ENCODE measurements around the gene ZDHHC14.

ZDHHC14 gene

DNA sequence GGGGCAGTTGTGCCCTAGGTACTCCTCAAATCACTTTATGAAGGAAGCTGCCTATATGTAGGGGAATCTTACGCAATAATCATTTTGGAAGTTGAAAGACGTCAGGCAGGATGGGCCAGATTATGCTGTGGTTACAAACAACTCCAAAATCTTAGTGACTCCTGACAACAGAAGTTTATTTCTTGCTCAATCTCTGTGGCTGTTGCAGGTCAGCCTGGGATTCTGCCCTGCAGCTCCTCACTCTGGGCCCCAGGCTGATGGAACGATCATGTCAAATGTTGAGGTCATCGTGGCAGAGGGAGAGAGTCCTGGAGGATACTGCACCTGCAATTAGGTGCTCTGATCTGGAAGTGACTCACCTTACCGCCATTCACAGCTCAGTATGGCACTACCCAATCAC, 88.4 kb downstream of the ZDHHC14 start:
- Histone ChIP-seq H3K36me3 (ENCODE audit: control insufficient read depth in 2 of 2, insufficient read depth in 2 of 2, low read length in 2 of 2) (no peaks in the 10 kb centered on the region), H3K4me1 (ENCODE audit: control insufficient read depth in 2 of 2, insufficient read depth in 2 of 2, low read length in 2 of 2) (no peaks in the 10 kb centered on the region), H3K9ac (ENCODE audit: low read depth in 1 of 2, low read length in 2 of 2) (no peak overlapping the region), H3K27ac (ENCODE audit: low read depth in 2 of 2, low read length in 2 of 2) (no peak overlapping the region), H3K4me3 (ENCODE audit: low read length in 2 of 2) (no peak overlapping the region), H3K27me3 (ENCODE audit: control insufficient read depth in 2 of 2, insufficient read depth in 2 of 2, low read length in 2 of 2) (no peaks in the 10 kb centered on the region), H3K9me3 (ENCODE audit: control insufficient read depth in 2 of 2, low read length in 2 of 2) (no peaks in the 10 kb centered on the region)

DNA sequence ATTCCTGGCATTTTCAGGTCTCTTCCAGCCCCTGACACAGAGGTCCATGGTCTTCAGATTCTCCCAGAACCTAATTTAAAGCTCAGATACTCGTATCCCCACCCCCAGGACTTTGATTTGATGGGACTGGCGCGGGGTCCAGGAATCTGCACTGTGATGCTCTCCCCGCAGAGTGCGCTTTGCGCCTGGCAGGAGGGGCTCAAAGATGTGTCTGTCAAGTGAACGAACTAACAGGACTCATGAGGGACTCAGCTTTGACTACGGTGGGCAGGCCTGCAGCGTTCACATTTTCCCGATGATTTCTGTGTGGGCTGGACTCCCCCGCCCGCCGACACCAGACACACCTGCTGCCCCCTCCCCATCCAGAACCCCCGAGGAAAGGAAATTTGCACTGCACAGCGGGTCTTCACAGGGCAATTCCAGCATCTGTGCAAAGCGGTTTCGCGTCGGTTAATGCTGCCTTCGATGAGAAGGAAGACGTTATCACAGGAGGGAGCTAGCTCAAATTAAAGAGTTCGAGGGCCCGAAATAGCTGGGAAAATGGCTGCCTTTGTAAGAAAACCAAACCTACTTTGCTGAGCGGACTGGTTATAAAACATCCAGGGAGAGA, 90.2 kb downstream of the ZDHHC14 start:
- no peak overlapping the region for H3K4me3 ChIP-seq (ENCODE audit: low read length in 2 of 2)
- no peaks in the 10 kb centered on the region for H3K4me1 ChIP-seq (ENCODE audit: control insufficient read depth in 2 of 2, insufficient read depth in 2 of 2, low read length in 2 of 2)
- H3K9me3 ChIP-seq (ENCODE audit: control insufficient read depth in 2 of 2, low read length in 2 of 2), result no peaks in the 10 kb centered on the region

DNA sequence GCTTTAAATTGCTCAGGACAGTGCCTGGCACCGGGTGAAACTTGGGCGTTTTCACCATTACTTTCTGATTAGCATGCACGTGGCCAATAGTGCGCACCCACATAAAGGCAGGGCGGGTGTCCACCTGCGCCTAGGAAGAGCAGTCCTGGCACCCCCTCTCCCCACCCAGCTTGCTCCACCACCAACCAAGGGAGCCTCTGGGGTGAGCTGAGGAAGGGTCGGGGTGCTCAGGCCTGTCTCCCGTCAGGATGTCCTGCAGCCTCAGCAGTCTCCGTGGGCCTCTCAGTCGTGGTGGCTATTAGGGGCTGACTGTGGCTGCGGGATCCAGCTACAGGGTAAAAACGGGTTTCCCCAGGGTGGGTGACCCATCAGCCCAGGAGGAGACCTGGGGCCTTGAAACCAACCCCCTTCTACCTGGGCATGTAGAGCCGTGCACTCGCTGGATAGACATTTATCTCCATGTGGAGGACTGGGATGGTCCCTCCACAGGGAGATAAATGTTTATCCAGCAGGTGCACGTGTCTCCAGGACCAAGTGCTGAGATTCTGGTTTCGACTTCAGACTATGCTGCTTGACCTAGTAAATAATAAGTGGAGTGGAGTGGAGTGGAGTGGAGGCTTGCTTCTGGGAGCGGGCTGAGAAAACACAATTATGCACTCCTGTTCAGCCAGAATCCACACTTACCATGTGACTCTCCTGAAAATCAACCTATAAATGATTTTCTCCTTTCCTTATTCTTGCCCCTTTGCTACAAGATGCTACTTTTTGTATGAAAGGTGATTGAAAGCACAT, 91.1 kb downstream of the ZDHHC14 start:
- no peak overlapping the region for H3K27ac ChIP-seq (ENCODE audit: low read depth in 2 of 2, low read length in 2 of 2)
- no peaks in the 10 kb centered on the region for H3K4me1 ChIP-seq (ENCODE audit: control insufficient read depth in 2 of 2, insufficient read depth in 2 of 2, low read length in 2 of 2)
- no peaks in the 10 kb centered on the region for H3K27me3 ChIP-seq (ENCODE audit: control insufficient read depth in 2 of 2, insufficient read depth in 2 of 2, low read length in 2 of 2)
- no peaks in the 10 kb centered on the region for H3K9me3 ChIP-seq (ENCODE audit: control insufficient read depth in 2 of 2, low read length in 2 of 2)
- H3K4me3 ChIP-seq (ENCODE audit: low read length in 2 of 2), result no peak overlapping the region
- H3K9ac ChIP-seq (ENCODE audit: low read depth in 1 of 2, low read length in 2 of 2), result no peak overlapping the region
- no peaks in the 10 kb centered on the region for H3K36me3 ChIP-seq (ENCODE audit: control insufficient read depth in 2 of 2, insufficient read depth in 2 of 2, low read length in 2 of 2)

More for the DNA sequence above, 90.2 kb downstream of the ZDHHC14 start:
- no peaks in the 10 kb centered on the region for H3K36me3 ChIP-seq (ENCODE audit: control insufficient read depth in 2 of 2, insufficient read depth in 2 of 2, low read length in 2 of 2)
- H3K27ac ChIP-seq (ENCODE audit: low read depth in 2 of 2, low read length in 2 of 2), result no peak overlapping the region
- no peak overlapping the region for H3K9ac ChIP-seq (ENCODE audit: low read depth in 1 of 2, low read length in 2 of 2)
- H3K27me3 ChIP-seq (ENCODE audit: control insufficient read depth in 2 of 2, insufficient read depth in 2 of 2, low read length in 2 of 2), result no peaks in the 10 kb centered on the region

DNA sequence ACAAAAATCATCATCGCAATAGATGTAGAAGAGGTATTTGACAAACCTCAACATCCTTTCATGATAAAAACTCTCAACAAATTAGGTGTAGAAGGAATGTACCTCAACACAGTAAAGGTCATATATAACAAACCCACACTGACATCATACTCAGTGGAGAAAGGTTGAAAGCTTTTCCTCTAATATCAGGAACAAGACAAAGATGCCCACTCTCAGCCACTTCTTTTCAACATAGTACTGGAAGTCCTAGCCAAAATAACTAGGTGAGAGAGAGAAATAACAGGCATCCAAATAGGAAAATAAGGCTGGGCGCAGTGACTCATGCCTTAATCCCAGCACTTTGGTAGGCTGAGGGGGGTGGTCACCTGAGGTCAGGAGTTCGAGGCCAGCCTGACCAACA, 95.8 kb downstream of the ZDHHC14 start:
- H3K27me3 ChIP-seq (ENCODE audit: control insufficient read depth in 2 of 2, insufficient read depth in 2 of 2, low read length in 2 of 2), result no peaks in the 10 kb centered on the region
- no peaks in the 10 kb centered on the region for H3K9me3 ChIP-seq (ENCODE audit: control insufficient read depth in 2 of 2, low read length in 2 of 2)
- H3K27ac ChIP-seq (ENCODE audit: low read depth in 2 of 2, low read length in 2 of 2), result no peak overlapping the region
- H3K4me3 ChIP-seq (ENCODE audit: low read length in 2 of 2), result no peak overlapping the region
- no peak overlapping the region for H3K9ac ChIP-seq (ENCODE audit: low read depth in 1 of 2, low read length in 2 of 2)
- no peaks in the 10 kb centered on the region for H3K36me3 ChIP-seq (ENCODE audit: control insufficient read depth in 2 of 2, insufficient read depth in 2 of 2, low read length in 2 of 2)
- H3K4me1 ChIP-seq (ENCODE audit: control insufficient read depth in 2 of 2, insufficient read depth in 2 of 2, low read length in 2 of 2), result no peaks in the 10 kb centered on the region

DNA sequence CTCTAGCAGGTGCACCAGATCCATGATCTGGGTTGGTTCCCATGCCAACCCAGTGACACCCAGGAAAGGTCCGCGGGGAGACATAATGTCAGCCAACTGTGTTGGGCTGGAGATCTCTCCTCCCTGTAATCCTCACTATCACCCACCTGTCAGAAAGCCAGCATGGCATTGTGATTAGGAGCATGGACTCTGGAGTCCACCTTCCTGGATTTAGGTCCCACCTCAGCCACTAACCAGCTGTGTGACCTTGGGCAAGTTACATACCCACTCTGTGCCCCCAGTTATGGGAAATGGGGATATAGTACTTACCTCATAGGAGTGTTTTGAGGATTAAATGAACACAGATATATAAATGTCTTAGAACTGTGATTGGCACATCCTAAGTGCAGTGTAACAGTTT, 97.9 kb downstream of the ZDHHC14 start:
- Histone ChIP-seq H3K9me3 (ENCODE audit: control insufficient read depth in 2 of 2, low read length in 2 of 2) (no peaks in the 10 kb centered on the region), H3K9ac (ENCODE audit: low read depth in 1 of 2, low read length in 2 of 2) (no peak overlapping the region), H3K27me3 (ENCODE audit: control insufficient read depth in 2 of 2, insufficient read depth in 2 of 2, low read length in 2 of 2) (no peaks in the 10 kb centered on the region), H3K27ac (ENCODE audit: low read depth in 2 of 2, low read length in 2 of 2) (no peak overlapping the region), H3K36me3 (ENCODE audit: control insufficient read depth in 2 of 2, insufficient read depth in 2 of 2, low read length in 2 of 2) (no peaks in the 10 kb centered on the region), H3K4me3 (ENCODE audit: low read length in 2 of 2) (no peak overlapping the region), H3K4me1 (ENCODE audit: control insufficient read depth in 2 of 2, insufficient read depth in 2 of 2, low read length in 2 of 2) (no peaks in the 10 kb centered on the region)

DNA sequence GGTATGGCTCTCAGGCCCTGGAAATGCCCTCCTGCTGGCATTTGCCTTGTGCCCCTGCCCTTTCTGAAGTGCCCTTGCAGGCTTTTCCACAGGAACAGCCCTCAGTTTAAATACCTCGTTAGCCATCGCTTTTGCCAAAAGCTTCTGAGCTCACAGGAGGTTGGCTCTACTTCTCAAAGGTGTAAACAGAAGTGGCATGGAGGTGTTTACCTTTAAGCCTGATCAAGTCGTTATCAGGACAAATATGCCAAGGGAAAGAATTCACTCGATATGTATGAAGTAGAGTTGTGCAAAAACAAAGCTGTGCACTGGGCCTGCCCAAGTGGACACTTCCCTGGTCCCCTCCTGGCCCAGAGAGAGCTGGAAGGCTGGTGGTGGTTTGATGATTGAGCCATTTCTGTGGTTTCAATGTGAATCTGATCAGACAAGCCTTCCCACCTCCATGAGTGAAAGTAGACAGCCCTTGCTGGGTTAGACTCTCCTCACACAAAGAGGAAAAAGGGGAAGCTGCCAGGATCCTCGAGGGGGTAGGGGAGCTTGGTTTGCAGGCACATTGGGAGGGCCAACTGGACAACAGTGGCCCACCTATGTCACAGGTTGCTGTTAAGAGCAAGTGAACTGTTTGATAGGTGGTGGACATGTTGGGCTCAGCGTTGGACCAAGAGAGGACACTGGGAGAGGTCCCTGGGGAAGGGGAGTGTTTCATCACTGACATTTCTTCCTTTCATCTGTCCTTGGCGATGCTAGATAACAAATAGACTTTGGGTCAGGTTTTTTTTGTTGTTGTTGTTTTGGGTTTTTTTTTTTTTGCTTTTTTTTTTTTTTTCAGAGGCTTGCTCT, 98.7 kb downstream of the ZDHHC14 start:
- H3K4me3 ChIP-seq (ENCODE audit: low read length in 2 of 2), result no peak overlapping the region
- H3K4me1 ChIP-seq (ENCODE audit: control insufficient read depth in 2 of 2, insufficient read depth in 2 of 2, low read length in 2 of 2), result no peaks in the 10 kb centered on the region
- H3K27me3 ChIP-seq (ENCODE audit: control insufficient read depth in 2 of 2, insufficient read depth in 2 of 2, low read length in 2 of 2), result no peaks in the 10 kb centered on the region
- no peaks in the 10 kb centered on the region for H3K9me3 ChIP-seq (ENCODE audit: control insufficient read depth in 2 of 2, low read length in 2 of 2)
- no peaks in the 10 kb centered on the region for H3K36me3 ChIP-seq (ENCODE audit: control insufficient read depth in 2 of 2, insufficient read depth in 2 of 2, low read length in 2 of 2)
- H3K27ac ChIP-seq (ENCODE audit: low read depth in 2 of 2, low read length in 2 of 2), result no peak overlapping the region
- H3K9ac ChIP-seq (ENCODE audit: low read depth in 1 of 2, low read length in 2 of 2), result no peak overlapping the region

DNA sequence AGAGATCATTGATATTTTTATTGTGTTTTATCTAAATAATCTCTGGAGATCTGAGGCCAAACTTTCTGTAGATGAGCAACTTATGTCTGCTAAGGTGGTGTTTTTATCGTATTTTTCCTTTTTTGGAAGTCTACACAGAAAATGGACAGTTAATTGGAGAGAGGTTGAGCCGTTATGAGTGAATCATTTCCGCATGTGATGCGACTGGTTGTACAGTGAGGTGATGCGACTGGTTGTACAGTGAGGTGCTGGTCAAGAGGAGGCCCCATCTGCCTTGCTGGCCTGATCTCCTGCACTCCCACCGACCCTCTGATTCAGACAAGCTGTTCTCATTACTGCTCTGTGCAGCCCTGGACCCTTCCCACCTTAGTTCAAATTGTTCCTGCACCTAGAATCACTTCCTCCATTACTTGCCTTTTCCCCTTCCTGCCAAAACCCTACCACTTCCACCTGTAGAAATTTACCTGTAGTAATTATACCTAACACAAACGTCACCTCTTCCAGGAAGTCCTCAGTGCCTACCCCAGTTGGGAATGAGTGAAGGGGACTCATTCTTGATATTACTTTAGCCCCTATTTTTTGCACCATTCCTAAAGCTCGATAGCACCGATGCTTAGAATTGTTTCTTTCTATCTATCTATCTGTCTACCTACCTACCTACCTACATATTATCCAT, 100.3 kb downstream of the ZDHHC14 start:
- no peaks in the 10 kb centered on the region for H3K36me3 ChIP-seq (ENCODE audit: control insufficient read depth in 2 of 2, insufficient read depth in 2 of 2, low read length in 2 of 2)
- no peak overlapping the region for H3K9ac ChIP-seq (ENCODE audit: low read depth in 1 of 2, low read length in 2 of 2)
- no peak overlapping the region for H3K4me3 ChIP-seq (ENCODE audit: low read length in 2 of 2)
- no peaks in the 10 kb centered on the region for H3K27me3 ChIP-seq (ENCODE audit: control insufficient read depth in 2 of 2, insufficient read depth in 2 of 2, low read length in 2 of 2)
- no peaks in the 10 kb centered on the region for H3K9me3 ChIP-seq (ENCODE audit: control insufficient read depth in 2 of 2, low read length in 2 of 2)
- no peak overlapping the region for H3K27ac ChIP-seq (ENCODE audit: low read depth in 2 of 2, low read length in 2 of 2)
- H3K4me1 ChIP-seq (ENCODE audit: control insufficient read depth in 2 of 2, insufficient read depth in 2 of 2, low read length in 2 of 2), result no peaks in the 10 kb centered on the region

DNA sequence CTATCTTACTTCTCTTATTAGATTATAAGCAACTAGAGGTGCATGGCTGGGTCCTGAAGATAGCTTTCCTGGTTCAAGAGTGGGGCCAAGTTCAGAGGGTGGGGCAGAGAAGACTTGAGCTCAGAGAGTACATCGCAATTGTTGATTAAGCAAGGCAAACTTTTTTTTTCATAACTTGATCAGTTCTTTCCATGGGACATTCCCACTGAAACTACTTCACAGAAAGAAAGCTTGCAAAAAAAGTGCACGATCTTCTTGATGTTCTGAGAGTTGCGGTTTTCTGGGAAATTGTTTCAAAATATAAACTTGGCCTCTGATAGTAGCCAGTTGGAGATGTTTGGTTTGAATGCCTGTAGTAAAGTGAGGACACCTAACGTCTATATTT, 100.9 kb downstream of the ZDHHC14 start:
- no peaks in the 10 kb centered on the region for H3K36me3 ChIP-seq (ENCODE audit: control insufficient read depth in 2 of 2, insufficient read depth in 2 of 2, low read length in 2 of 2)
- H3K9ac ChIP-seq (ENCODE audit: low read depth in 1 of 2, low read length in 2 of 2), result no peak overlapping the region
- no peaks in the 10 kb centered on the region for H3K27me3 ChIP-seq (ENCODE audit: control insufficient read depth in 2 of 2, insufficient read depth in 2 of 2, low read length in 2 of 2)
- H3K4me1 ChIP-seq (ENCODE audit: control insufficient read depth in 2 of 2, insufficient read depth in 2 of 2, low read length in 2 of 2), result no peaks in the 10 kb centered on the region
- H3K27ac ChIP-seq (ENCODE audit: low read depth in 2 of 2, low read length in 2 of 2), result no peak overlapping the region
- H3K9me3 ChIP-seq (ENCODE audit: control insufficient read depth in 2 of 2, low read length in 2 of 2), result no peaks in the 10 kb centered on the region
- no peak overlapping the region for H3K4me3 ChIP-seq (ENCODE audit: low read length in 2 of 2)

DNA sequence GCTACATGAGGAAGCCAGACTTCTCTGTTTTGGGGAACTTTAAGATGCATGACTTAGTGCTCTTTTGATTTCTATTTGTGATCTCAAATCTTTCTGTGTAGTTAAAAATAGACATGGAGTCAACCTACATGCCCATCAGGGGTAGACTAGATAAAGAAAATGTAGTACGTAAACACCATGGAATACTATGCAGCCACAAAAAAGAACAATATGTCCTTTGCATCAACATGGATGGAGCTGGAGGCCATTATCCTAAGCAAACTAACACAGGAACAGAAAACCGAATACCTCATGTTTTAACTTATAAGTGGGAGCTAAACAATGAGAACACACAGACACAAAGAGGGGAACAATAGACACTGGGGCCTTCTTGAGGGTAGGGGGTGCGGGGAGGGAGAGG, 102.8 kb downstream of the ZDHHC14 start:
- no peak overlapping the region for H3K27ac ChIP-seq (ENCODE audit: low read depth in 2 of 2, low read length in 2 of 2)
- H3K9ac ChIP-seq (ENCODE audit: low read depth in 1 of 2, low read length in 2 of 2), result no peak overlapping the region
- no peaks in the 10 kb centered on the region for H3K9me3 ChIP-seq (ENCODE audit: control insufficient read depth in 2 of 2, low read length in 2 of 2)
- H3K27me3 ChIP-seq (ENCODE audit: control insufficient read depth in 2 of 2, insufficient read depth in 2 of 2, low read length in 2 of 2), result no peaks in the 10 kb centered on the region
- no peak overlapping the region for H3K4me3 ChIP-seq (ENCODE audit: low read length in 2 of 2)
- no peaks in the 10 kb centered on the region for H3K36me3 ChIP-seq (ENCODE audit: control insufficient read depth in 2 of 2, insufficient read depth in 2 of 2, low read length in 2 of 2)
- peaks cover 0 to 3% of the 10 kb centered on the region in 2 donors for H3K4me1 ChIP-seq (ENCODE audit: control insufficient read depth in 2 of 2, insufficient read depth in 2 of 2, low read length in 2 of 2)

DNA sequence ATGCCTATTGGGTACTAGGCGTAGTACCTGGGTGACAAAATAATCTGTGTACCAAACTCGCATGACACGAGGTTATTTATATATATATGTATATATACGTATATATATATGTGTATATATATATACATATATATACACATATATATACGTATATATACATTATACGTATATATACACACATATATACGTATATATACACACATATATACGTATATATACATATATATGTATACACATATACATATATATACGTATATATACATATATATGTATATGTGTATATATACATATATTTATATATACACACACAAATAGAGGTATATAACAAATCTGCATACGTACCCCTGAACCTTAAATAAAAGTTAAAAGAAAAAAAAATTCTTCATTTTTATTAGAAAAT, 103.2 kb downstream of the ZDHHC14 start:
- H3K9me3 ChIP-seq (ENCODE audit: control insufficient read depth in 2 of 2, low read length in 2 of 2), result no peaks in the 10 kb centered on the region
- H3K27me3 ChIP-seq (ENCODE audit: control insufficient read depth in 2 of 2, insufficient read depth in 2 of 2, low read length in 2 of 2), result no peaks in the 10 kb centered on the region
- H3K4me3 ChIP-seq (ENCODE audit: low read length in 2 of 2), result no peak overlapping the region
- H3K9ac ChIP-seq (ENCODE audit: low read depth in 1 of 2, low read length in 2 of 2), result no peak overlapping the region
- no peaks in the 10 kb centered on the region for H3K36me3 ChIP-seq (ENCODE audit: control insufficient read depth in 2 of 2, insufficient read depth in 2 of 2, low read length in 2 of 2)
- H3K27ac ChIP-seq (ENCODE audit: low read depth in 2 of 2, low read length in 2 of 2), result no peak overlapping the region
- peaks cover 0 to 3% of the 10 kb centered on the region in 2 donors for H3K4me1 ChIP-seq (ENCODE audit: control insufficient read depth in 2 of 2, insufficient read depth in 2 of 2, low read length in 2 of 2)
